ENCODE measurements around the gene SORT1. TPM values are rescaled to one million over a fixed set of nuclear protein-coding genes. Genes with fewer than 3 reads are reported as not detected.

SORT1 gene
- polyA plus RNA-seq, 1 donor from 2014 or later: 33.3 TPM

- H3K9me3 ChIP-seq (ENCODE audit: low read length): no peaks in the 10 kb centered on the region
- H3K9ac ChIP-seq (ENCODE audit: low read length): no peak overlapping the region
- no peaks in the 10 kb centered on the region for H3K79me2 ChIP-seq (replicated peaks; ENCODE audit: insufficient read depth, low read length)
- no peak overlapping the region for H2AFZ ChIP-seq (ENCODE audit: low read depth, low read length)
- no peaks in the 10 kb centered on the region for H3K27me3 ChIP-seq (ENCODE audit: insufficient read depth, low read depth, low read length)
- peaks cover 5% of the 10 kb centered on the region for H3K36me3 ChIP-seq (ENCODE audit: insufficient read depth, low read length)
- H3K4me3 ChIP-seq (ENCODE audit: low read length): no peak overlapping the region
- no peaks in the 10 kb centered on the region for H4K20me1 ChIP-seq (ENCODE audit: insufficient read depth)
- H3K4me2 ChIP-seq (ENCODE audit: low read length): no peak overlapping the region
- no peaks in the 10 kb centered on the region for H3F3A ChIP-seq (ENCODE audit: insufficient read depth, low read length, poor library complexity, severe bottlenecking)
- H3K27ac ChIP-seq (ENCODE audit: low read length): no peak overlapping the region
- TF ChIP-seq MXI1 (conservative IDR thresholded peaks at IDR 0.05; ENCODE audit: poor library complexity, severe bottlenecking) (no peak), EZH2 (IDR thresholded peaks at IDR 0.05; ENCODE audit: borderline replicate concordance, insufficient read depth, low read length, poor library complexity, severe bottlenecking) (no peak), EP300 (conservative IDR thresholded peaks at IDR 0.05; ENCODE audit: poor library complexity, severe bottlenecking) (no peak), POLR2AphosphoS5 (IDR thresholded peaks at IDR 0.05) (no peak), TAF1 (IDR thresholded peaks at IDR 0.05; ENCODE audit: low read depth) (no peak), SMC3 (conservative IDR thresholded peaks at IDR 0.05; ENCODE audit: poor library complexity) (no peak), RAD21 (conservative IDR thresholded peaks at IDR 0.05) (no peak)
- TF ChIP-seq, protein P1, sequence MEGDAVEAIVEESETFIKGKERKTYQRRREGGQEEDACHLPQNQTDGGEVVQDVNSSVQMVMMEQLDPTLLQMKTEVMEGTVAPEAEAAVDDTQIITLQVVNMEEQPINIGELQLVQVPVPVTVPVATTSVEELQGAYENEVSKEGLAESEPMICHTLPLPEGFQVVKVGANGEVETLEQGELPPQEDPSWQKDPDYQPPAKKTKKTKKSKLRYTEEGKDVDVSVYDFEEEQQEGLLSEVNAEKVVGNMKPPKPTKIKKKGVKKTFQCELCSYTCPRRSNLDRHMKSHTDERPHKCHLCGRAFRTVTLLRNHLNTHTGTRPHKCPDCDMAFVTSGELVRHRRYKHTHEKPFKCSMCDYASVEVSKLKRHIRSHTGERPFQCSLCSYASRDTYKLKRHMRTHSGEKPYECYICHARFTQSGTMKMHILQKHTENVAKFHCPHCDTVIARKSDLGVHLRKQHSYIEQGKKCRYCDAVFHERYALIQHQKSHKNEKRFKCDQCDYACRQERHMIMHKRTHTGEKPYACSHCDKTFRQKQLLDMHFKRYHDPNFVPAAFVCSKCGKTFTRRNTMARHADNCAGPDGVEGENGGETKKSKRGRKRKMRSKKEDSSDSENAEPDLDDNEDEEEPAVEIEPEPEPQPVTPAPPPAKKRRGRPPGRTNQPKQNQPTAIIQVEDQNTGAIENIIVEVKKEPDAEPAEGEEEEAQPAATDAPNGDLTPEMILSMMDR (IDR thresholded peaks at IDR 0.05; ENCODE audit: poor library complexity, severe bottlenecking): no peak
- TF ChIP-seq, protein P2, sequence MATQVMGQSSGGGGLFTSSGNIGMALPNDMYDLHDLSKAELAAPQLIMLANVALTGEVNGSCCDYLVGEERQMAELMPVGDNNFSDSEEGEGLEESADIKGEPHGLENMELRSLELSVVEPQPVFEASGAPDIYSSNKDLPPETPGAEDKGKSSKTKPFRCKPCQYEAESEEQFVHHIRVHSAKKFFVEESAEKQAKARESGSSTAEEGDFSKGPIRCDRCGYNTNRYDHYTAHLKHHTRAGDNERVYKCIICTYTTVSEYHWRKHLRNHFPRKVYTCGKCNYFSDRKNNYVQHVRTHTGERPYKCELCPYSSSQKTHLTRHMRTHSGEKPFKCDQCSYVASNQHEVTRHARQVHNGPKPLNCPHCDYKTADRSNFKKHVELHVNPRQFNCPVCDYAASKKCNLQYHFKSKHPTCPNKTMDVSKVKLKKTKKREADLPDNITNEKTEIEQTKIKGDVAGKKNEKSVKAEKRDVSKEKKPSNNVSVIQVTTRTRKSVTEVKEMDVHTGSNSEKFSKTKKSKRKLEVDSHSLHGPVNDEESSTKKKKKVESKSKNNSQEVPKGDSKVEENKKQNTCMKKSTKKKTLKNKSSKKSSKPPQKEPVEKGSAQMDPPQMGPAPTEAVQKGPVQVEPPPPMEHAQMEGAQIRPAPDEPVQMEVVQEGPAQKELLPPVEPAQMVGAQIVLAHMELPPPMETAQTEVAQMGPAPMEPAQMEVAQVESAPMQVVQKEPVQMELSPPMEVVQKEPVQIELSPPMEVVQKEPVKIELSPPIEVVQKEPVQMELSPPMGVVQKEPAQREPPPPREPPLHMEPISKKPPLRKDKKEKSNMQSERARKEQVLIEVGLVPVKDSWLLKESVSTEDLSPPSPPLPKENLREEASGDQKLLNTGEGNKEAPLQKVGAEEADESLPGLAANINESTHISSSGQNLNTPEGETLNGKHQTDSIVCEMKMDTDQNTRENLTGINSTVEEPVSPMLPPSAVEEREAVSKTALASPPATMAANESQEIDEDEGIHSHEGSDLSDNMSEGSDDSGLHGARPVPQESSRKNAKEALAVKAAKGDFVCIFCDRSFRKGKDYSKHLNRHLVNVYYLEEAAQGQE (IDR thresholded peaks at IDR 0.05; ENCODE audit: borderline replicate concordance): no peak
- H3K9me2 ChIP-seq (ENCODE audit: insufficient read depth, low read length): no peaks in the 10 kb centered on the region
These were observed 126.9 kb downstream of the SORT1 start for GRCh38 chr1:109270623-109271317.

DNA sequence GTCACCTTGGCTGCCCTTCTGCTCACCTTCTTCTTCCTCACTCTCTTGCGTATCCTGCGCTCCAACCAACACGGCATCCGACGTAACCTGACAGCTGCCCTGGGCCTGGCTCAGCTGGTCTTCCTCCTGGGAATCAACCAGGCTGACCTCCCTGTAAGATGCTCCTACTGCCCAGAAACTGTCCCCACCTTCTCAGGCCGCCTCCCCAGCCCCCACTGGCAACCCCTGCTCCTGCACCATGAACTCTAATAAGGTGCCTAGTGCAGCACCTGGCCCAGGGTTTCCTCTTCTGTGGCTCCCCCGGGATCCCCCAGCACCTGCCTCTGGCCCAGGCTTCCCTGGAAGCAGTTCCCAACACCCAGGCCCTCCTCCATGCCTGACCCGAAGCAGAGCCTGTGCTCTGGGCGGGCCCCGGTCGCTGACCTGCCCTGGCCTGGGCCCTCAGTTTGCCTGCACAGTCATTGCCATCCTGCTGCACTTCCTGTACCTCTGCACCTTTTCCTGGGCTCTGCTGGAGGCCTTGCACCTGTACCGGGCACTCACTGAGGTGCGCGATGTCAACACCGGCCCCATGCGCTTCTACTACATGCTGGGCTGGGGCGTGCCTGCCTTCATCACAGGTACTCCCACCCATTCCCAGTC lies 127.6 kb downstream of the SORT1 start:
- TF ChIP-seq EZH2 (IDR thresholded peaks at IDR 0.05; ENCODE audit: borderline replicate concordance, insufficient read depth, low read length, poor library complexity, severe bottlenecking): no peak
- TF ChIP-seq MXI1 (conservative IDR thresholded peaks at IDR 0.05; ENCODE audit: poor library complexity, severe bottlenecking): no peak
- TF ChIP-seq POLR2AphosphoS5 (IDR thresholded peaks at IDR 0.05): no peak
- TF ChIP-seq SMC3 (conservative IDR thresholded peaks at IDR 0.05; ENCODE audit: poor library complexity): no peak
- TF ChIP-seq TAF1 (IDR thresholded peaks at IDR 0.05; ENCODE audit: low read depth): no peak
- TF ChIP-seq, protein P2 (IDR thresholded peaks at IDR 0.05; ENCODE audit: borderline replicate concordance): no peak
- TF ChIP-seq, protein P1 (IDR thresholded peaks at IDR 0.05; ENCODE audit: poor library complexity, severe bottlenecking): no peak
- no peak for TF ChIP-seq RAD21 (conservative IDR thresholded peaks at IDR 0.05)
- TF ChIP-seq EP300 (conservative IDR thresholded peaks at IDR 0.05; ENCODE audit: poor library complexity, severe bottlenecking): no peak
- peaks cover 5% of the 10 kb centered on the region for H3K36me3 ChIP-seq (ENCODE audit: insufficient read depth, low read length)

More for the DNA sequence above, 127.6 kb downstream of the SORT1 start:
- H4K20me1 ChIP-seq (ENCODE audit: insufficient read depth): no peaks in the 10 kb centered on the region
- no peak overlapping the region for H2AFZ ChIP-seq (ENCODE audit: low read depth, low read length)
- H3K9me3 ChIP-seq (ENCODE audit: low read length): no peaks in the 10 kb centered on the region
- H3K27me3 ChIP-seq (ENCODE audit: insufficient read depth, low read depth, low read length): no peaks in the 10 kb centered on the region
- no peak overlapping the region for H3K4me2 ChIP-seq (ENCODE audit: low read length)
- no peak overlapping the region for H3K9ac ChIP-seq (ENCODE audit: low read length)
- no peaks in the 10 kb centered on the region for H3K79me2 ChIP-seq (replicated peaks; ENCODE audit: insufficient read depth, low read length)
- H3F3A ChIP-seq (ENCODE audit: insufficient read depth, low read length, poor library complexity, severe bottlenecking): no peaks in the 10 kb centered on the region
- H3K9me2 ChIP-seq (ENCODE audit: insufficient read depth, low read length): no peaks in the 10 kb centered on the region
- H3K4me3 ChIP-seq (ENCODE audit: low read length): no peak overlapping the region
- H3K27ac ChIP-seq (ENCODE audit: low read length): no peak overlapping the region
